HCT116 (cell line): ENCODE measurements around the gene RNH1. TPM values are rescaled to one million over a fixed set of nuclear protein-coding genes. Genes with fewer than 3 reads are reported as not detected.
A peak's percentile ranks its signal among the peaks of the same experiment; 100 is the strongest.

ENCODE experiments used
- ATAC-seq: fragments of 200-7000 bp; cut with Tn5 transposase; 2 replicates; pipeline ENCODE4 v1.9.1; 2020; ENCODE audit warnings: mild to moderate bottlenecking, moderate library complexity
- BruUV-seq: library from RNA; stranded (reverse); fragments of 400-500 nt; replicated peaks from 2 replicates; lab custom pipeline; 2021; lab: Mats Ljungman, UMichigan
- CTCF ChIA-PET: fragments of 300-600 bp; sonication (Branson Sonifier 250); formaldehyde crosslinking; loops from one replicate; lab custom pipeline; 2021; ENCODE audit warnings: antibody characterized with exemption; lab: Charles Lee
- POLR2A ChIA-PET: fragments of 300-600, 350-600 bp; sonication (Branson Sonifier 250); formaldehyde crosslinking; loops from one replicate; lab custom pipeline; 2021; ENCODE audit warnings: antibody characterized with exemption; lab: Charles Lee
- RAD21 ChIA-PET, 2 experiments: fragments of 300-600 bp; sonication (Branson Sonifier 250); formaldehyde crosslinking; loops; one replicate each; lab custom pipeline; 2023; ENCODE audit warnings: low total read pairs in 2 of 2; ENCODE audit not compliant: uncharacterized antibody in 2 of 2, unreplicated experiment in 2 of 2, low non-redundant PET in 1 of 2; lab: Charles Lee
- DNase-seq: peaks from one replicate; pipeline ENCODE4 v3.0.0-alpha.2; 2010; ENCODE audit warnings: low read depth, low spot score
- H2AFZ ChIP-seq: fragments of 200-600 bp; shearing (Covaris generic), sonication (generic); 2 replicates; pipeline ENCODE4 v1.6.1; 2017; ENCODE audit warnings: low read depth, mixed run types, mixed read lengths, antibody characterized with exemption, low read length; ENCODE audit not compliant: poor library complexity, severe bottlenecking
- H3K27ac ChIP-seq: 2 replicates; pipeline ENCODE4 v1.5.1; 2012; ENCODE audit warnings: low read depth, low read length
- H3K27me3 ChIP-seq: fragments of 200-600 bp; sonication (generic); 2 replicates; pipeline ENCODE4 v1.6.1; 2016; ENCODE audit warnings: mixed run types, low read length, mixed read lengths; ENCODE audit not compliant: insufficient read depth
- H3K36me3 ChIP-seq, 2 experiments: fragments of 200-500 bp in 1 of 2; fragments of 200-600 bp in 1 of 2; sonication (Bioruptor generic) in 1 of 2; sonication (generic) in 1 of 2; 2 replicates each; pipeline versions ENCODE4 v1.5.1 to v1.6.1; 2014 to 2016; ENCODE audit warnings: low read length in 2 of 2, inconsistent platforms in 1 of 2, mixed read lengths in 1 of 2, mixed run types in 1 of 2; ENCODE audit not compliant: insufficient read depth in 2 of 2, control insufficient read depth in 1 of 2
- H3K4me1 ChIP-seq, 2 experiments: fragments of 200-600 bp in 1 of 2; sonication (generic) in 1 of 2; 2 replicates each; pipeline versions ENCODE4 v1.5.1 to v1.6.1; 2012 to 2017; ENCODE audit warnings: low read length in 2 of 2, inconsistent platforms in 1 of 2, mild to moderate bottlenecking in 1 of 2, mixed read lengths in 1 of 2, mixed run types in 1 of 2, moderate library complexity in 1 of 2; ENCODE audit not compliant: insufficient read depth in 2 of 2, control insufficient read depth in 1 of 2
- H3K4me2 ChIP-seq: fragments of 200-600 bp; sonication (generic); 2 replicates; pipeline ENCODE4 v1.6.1; 2017; ENCODE audit warnings: mixed run types, low read length, mixed read lengths
- H3K4me3 ChIP-seq, 2 experiments: fragments of 200-600 bp in 1 of 2; sonication (generic) in 1 of 2; replicated peaks in 1 of 2; 2 replicates each; pipeline ENCODE4 v1.5.1; 2011 to 2016; ENCODE audit warnings: low read length in 2 of 2, control low read depth in 1 of 2, low read depth in 1 of 2, mild to moderate bottlenecking in 1 of 2, mixed read lengths in 1 of 2, mixed run types in 1 of 2
- H3K79me2 ChIP-seq: fragments of 200-600 bp; sonication (generic); 2 replicates; pipeline ENCODE4 v1.6.1; 2017; ENCODE audit warnings: mild to moderate bottlenecking, mixed run types, low read length, moderate library complexity, mixed read lengths; ENCODE audit not compliant: insufficient read depth
- H3K9ac ChIP-seq: fragments of 200-600 bp; sonication (generic); 2 replicates; pipeline ENCODE4 v1.6.1; 2016; ENCODE audit warnings: low read length, mixed read lengths
- H3K9me2 ChIP-seq: fragments of 200-600 bp; sonication (generic), shearing (Covaris generic); 2 replicates; pipeline ENCODE4 v1.6.1; 2017; ENCODE audit warnings: mixed run types, mild to moderate bottlenecking, moderate library complexity; ENCODE audit not compliant: insufficient read depth
- H3K9me3 ChIP-seq, 2 experiments: fragments of 200-500 bp in 1 of 2; fragments of 200-600 bp in 1 of 2; sonication (Bioruptor generic) in 1 of 2; sonication (generic) in 1 of 2; 2 replicates each; pipeline ENCODE4 v1.6.1; 2014 to 2017; ENCODE audit warnings: low read length in 2 of 2, mixed read lengths in 2 of 2, inconsistent platforms in 1 of 2, low read depth in 1 of 2, mild to moderate bottlenecking in 1 of 2, mixed run types in 1 of 2, moderate library complexity in 1 of 2; ENCODE audit not compliant: control insufficient read depth in 1 of 2, insufficient read depth in 1 of 2
- H4K20me1 ChIP-seq: fragments of 200-600 bp; sonication (generic), shearing (Covaris generic); 2 replicates; pipeline ENCODE4 v1.6.1; 2017; ENCODE audit warnings: mixed run types, mild to moderate bottlenecking, moderate library complexity; ENCODE audit not compliant: insufficient read depth
- CBX3 ChIP-seq: IDR thresholded peaks from 2 replicates; pipeline ENCODE4 v1.6.1; 2012; ENCODE audit warnings: low read depth
- CEBPB ChIP-seq: IDR thresholded peaks from 2 replicates; pipeline ENCODE4 v1.6.1; 2012; ENCODE audit warnings: low read depth
- ELF1 ChIP-seq: IDR thresholded peaks from 2 replicates; pipeline ENCODE4 v1.6.1; 2012; ENCODE audit warnings: low read depth, borderline replicate concordance
- SIN3A ChIP-seq: IDR thresholded peaks from 2 replicates; pipeline ENCODE4 v1.6.1; 2012; ENCODE audit warnings: low read depth
- intact Hi-C: fragments of 100-400 bp; cut with micrococcal nuclease; formaldehyde crosslinking; loops from 2 replicates; pipeline ENCODE4 v1.10.0; 2022
- total RNA-seq: library from RNA; stranded (reverse); gene quantifications from one replicate; pipeline ENCODE4 v1.2.1, GENCODE V29; 2021; ENCODE audit not compliant: unreplicated experiment
- TF ChIP-seq, protein P1 (sequence below): IDR thresholded peaks from 2 replicates; pipeline ENCODE4 v1.6.1; 2012; ENCODE audit warnings: low read depth
- TF ChIP-seq, protein P2 (sequence below): IDR thresholded peaks from 2 replicates; pipeline ENCODE4 v1.6.1; 2012

RNH1 gene
- total RNA-seq, 1 experiment from 2014 or later = 120 TPM

DNA sequence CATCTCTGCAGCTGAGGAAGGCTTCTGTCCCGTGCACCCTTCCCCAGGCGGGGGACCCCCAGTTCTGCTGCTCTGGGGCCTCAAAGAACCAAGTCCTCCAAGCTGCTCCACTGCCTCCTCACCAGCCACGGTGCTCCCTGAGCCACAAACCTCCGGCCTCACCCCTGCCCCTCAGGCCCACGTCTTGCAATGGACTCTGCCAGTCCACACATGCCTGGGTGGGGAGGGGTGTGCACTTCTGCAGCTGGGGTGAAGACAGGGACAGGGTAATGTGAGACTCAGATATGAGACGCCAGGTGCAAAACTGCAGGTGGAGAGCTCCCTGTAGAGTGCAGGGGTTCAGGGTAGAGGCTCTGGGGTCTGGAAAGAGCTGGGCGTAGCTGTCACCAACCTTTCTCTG, 60.2 kb downstream of the RNH1 start:
- no TSS peak for BruUV-seq
- Histone ChIP-seq H3K4me1 (peaks cover 25 to 52% of the 10 kb centered on the region in 2 experiments), H3K36me3 (no peaks in the 10 kb centered on the region), H2AFZ (no peak overlapping the region), H3K9ac (no peak overlapping the region), H3K79me2 (peaks cover 28% of the 10 kb centered on the region), H3K27ac (peak overlapping the region; percentile 22; the same call in 1 of the 2 replicates), H4K20me1 (no peaks in the 10 kb centered on the region), H3K4me2 (no peak overlapping the region), H3K4me3 (no peak overlapping the region), H3K9me3 (no peaks in the 10 kb centered on the region), H3K27me3 (no peaks in the 10 kb centered on the region), H3K9me2 (no peaks in the 10 kb centered on the region)
- ChIA-PET CTCF (no interaction called here), RAD21 (interaction anchor here in 1 of 2 experiments (0.6 kb wide), 1 partner anchor 9 kb away, joined by 4 read pairs; no protein-coding TSS in a partner anchor), POLR2A (interaction anchor here (0.7 kb wide), 1 partner anchor 9 kb away, joined by 3 read pairs; no protein-coding TSS in a partner anchor)
- intact Hi-C loops = loop anchor here (5.0 kb wide), 2 partner anchors 40 to 60 kb away; partner anchors contain the start of gene RNH1
- ATAC-seq = no peak
- DNase-seq = no peak
- TF ChIP-seq, protein P1, sequence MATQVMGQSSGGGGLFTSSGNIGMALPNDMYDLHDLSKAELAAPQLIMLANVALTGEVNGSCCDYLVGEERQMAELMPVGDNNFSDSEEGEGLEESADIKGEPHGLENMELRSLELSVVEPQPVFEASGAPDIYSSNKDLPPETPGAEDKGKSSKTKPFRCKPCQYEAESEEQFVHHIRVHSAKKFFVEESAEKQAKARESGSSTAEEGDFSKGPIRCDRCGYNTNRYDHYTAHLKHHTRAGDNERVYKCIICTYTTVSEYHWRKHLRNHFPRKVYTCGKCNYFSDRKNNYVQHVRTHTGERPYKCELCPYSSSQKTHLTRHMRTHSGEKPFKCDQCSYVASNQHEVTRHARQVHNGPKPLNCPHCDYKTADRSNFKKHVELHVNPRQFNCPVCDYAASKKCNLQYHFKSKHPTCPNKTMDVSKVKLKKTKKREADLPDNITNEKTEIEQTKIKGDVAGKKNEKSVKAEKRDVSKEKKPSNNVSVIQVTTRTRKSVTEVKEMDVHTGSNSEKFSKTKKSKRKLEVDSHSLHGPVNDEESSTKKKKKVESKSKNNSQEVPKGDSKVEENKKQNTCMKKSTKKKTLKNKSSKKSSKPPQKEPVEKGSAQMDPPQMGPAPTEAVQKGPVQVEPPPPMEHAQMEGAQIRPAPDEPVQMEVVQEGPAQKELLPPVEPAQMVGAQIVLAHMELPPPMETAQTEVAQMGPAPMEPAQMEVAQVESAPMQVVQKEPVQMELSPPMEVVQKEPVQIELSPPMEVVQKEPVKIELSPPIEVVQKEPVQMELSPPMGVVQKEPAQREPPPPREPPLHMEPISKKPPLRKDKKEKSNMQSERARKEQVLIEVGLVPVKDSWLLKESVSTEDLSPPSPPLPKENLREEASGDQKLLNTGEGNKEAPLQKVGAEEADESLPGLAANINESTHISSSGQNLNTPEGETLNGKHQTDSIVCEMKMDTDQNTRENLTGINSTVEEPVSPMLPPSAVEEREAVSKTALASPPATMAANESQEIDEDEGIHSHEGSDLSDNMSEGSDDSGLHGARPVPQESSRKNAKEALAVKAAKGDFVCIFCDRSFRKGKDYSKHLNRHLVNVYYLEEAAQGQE = no peak
- TF ChIP-seq ELF1 (no peak), CBX3 (no peak), SIN3A (no peak), CEBPB (no peak)
- TF ChIP-seq, protein P2, sequence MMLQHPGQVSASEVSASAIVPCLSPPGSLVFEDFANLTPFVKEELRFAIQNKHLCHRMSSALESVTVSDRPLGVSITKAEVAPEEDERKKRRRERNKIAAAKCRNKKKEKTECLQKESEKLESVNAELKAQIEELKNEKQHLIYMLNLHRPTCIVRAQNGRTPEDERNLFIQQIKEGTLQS = no peak
